ENCODE measurements around the gene DECR2.

DNA sequence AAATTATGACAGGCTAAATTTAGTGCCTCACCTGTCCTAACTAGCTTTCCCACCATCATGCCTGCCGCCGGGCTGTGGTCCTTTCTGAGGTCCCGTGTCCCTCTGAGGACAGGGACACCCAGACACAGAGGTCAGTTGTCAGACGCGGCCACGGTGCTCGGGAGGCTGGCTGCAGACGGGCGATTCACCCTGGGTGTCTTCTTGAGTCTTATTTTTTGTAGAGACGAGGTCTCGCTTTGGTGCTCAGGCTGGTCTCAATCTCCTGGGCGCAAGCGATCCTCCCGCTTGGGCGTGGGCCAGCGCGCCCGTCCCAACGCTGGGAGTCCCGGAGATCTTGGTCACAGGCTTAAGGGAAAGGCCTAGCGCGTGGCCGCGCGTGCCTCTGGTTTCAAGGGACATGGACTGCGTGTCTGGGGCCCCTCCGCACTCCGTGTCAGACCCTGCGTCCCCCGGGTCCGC, 23.0 kb downstream of the DECR2 start:
- TF ChIP-seq, protein P1, sequence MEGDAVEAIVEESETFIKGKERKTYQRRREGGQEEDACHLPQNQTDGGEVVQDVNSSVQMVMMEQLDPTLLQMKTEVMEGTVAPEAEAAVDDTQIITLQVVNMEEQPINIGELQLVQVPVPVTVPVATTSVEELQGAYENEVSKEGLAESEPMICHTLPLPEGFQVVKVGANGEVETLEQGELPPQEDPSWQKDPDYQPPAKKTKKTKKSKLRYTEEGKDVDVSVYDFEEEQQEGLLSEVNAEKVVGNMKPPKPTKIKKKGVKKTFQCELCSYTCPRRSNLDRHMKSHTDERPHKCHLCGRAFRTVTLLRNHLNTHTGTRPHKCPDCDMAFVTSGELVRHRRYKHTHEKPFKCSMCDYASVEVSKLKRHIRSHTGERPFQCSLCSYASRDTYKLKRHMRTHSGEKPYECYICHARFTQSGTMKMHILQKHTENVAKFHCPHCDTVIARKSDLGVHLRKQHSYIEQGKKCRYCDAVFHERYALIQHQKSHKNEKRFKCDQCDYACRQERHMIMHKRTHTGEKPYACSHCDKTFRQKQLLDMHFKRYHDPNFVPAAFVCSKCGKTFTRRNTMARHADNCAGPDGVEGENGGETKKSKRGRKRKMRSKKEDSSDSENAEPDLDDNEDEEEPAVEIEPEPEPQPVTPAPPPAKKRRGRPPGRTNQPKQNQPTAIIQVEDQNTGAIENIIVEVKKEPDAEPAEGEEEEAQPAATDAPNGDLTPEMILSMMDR (IDR thresholded peaks at IDR 0.05), result no peak
- no peak for TF ChIP-seq POLR2A (IDR thresholded peaks at IDR 0.05)
